ENCODE data around the gene SRXN1. TPM values are rescaled to one million over a fixed set of nuclear protein-coding genes. Genes with fewer than 3 reads are reported as not detected.

SRXN1 gene
- polyA plus RNA-seq, 1 donor from 2014 or later, result 6.9 TPM

- no peaks in the 10 kb centered on the region for H3K9me2 ChIP-seq (ENCODE audit: insufficient read depth, low read length)
- no peaks in the 10 kb centered on the region for H3K79me2 ChIP-seq (replicated peaks; ENCODE audit: insufficient read depth, low read length)
- no peak overlapping the region for H3K4me2 ChIP-seq (ENCODE audit: low read length)
- no peak overlapping the region for H3K9ac ChIP-seq (ENCODE audit: low read length)
- no peaks in the 10 kb centered on the region for H3K36me3 ChIP-seq (ENCODE audit: insufficient read depth, low read length)
- no peak overlapping the region for H3K4me3 ChIP-seq (ENCODE audit: low read length)
- no peaks in the 10 kb centered on the region for H4K20me1 ChIP-seq (ENCODE audit: insufficient read depth)
- no peaks in the 10 kb centered on the region for H3F3A ChIP-seq (ENCODE audit: insufficient read depth, low read length, poor library complexity, severe bottlenecking)
- H3K27ac ChIP-seq (ENCODE audit: low read length), result no peak overlapping the region
- H3K27me3 ChIP-seq (ENCODE audit: insufficient read depth, low read depth, low read length), result no peaks in the 10 kb centered on the region
- no peaks in the 10 kb centered on the region for H3K9me3 ChIP-seq (ENCODE audit: low read length)
- no peak for TF ChIP-seq POLR2AphosphoS5 (IDR thresholded peaks at IDR 0.05)
- no peak for TF ChIP-seq REST (IDR thresholded peaks at IDR 0.05; ENCODE audit: borderline replicate concordance)
- TF ChIP-seq EZH2 (IDR thresholded peaks at IDR 0.05; ENCODE audit: borderline replicate concordance, insufficient read depth, low read length, poor library complexity, severe bottlenecking), result no peak
- TF ChIP-seq CTCF (IDR thresholded peaks at IDR 0.05; ENCODE audit: poor library complexity, severe bottlenecking), result no peak
- TF ChIP-seq SMC3 (conservative IDR thresholded peaks at IDR 0.05; ENCODE audit: poor library complexity), result no peak
- no peak for TF ChIP-seq EP300 (conservative IDR thresholded peaks at IDR 0.05; ENCODE audit: poor library complexity, severe bottlenecking)
- no peak for TF ChIP-seq TAF1 (IDR thresholded peaks at IDR 0.05; ENCODE audit: low read depth)
- TF ChIP-seq MXI1 (conservative IDR thresholded peaks at IDR 0.05; ENCODE audit: poor library complexity, severe bottlenecking), result no peak
- no peak for TF ChIP-seq RAD21 (conservative IDR thresholded peaks at IDR 0.05)
- H2AFZ ChIP-seq (ENCODE audit: low read depth, low read length), result no peak overlapping the region
Observed at GRCh38 chr20:597560-597959, 55.4 kb downstream of the SRXN1 start.

Other genes starting within 250 kb of the SRXN1 start
- 38.4 and 60.2 TPM in 2 replicates for gene RBCK1, start 244.9 kb downstream of the SRXN1 start, polyA plus RNA-seq
- gene TBC1D20, start 190.7 kb downstream of the SRXN1 start, polyA plus RNA-seq, result 25.1 and 28.4 TPM in 2 replicates
- gene CSNK2A1, start 109.4 kb downstream of the SRXN1 start, polyA plus RNA-seq, result 183 and 255 TPM in 2 replicates
- 0.24 TPM in 1 of 2 replicates, not detected in the other for gene TCF15, start 42.9 kb downstream of the SRXN1 start, polyA plus RNA-seq
- 2.5 and 3.8 TPM in 2 replicates for gene SCRT2, start 22.6 kb upstream of the SRXN1 start, polyA plus RNA-seq
- gene SLC52A3, start 115.3 kb upstream of the SRXN1 start, polyA plus RNA-seq, result not detected in 2 replicates
- gene FAM110A, start 180.5 kb upstream of the SRXN1 start, polyA plus RNA-seq, result 5.8 and 8.0 TPM in 2 replicates